Femur (tissue), 1 donor: Measurements from ENCODE around the gene CRACDL.

Experiments
- DNase-seq: peaks from one replicate; pipeline ENCODE4 v3.0.0-alpha.2; 2017

CRACDL gene

GRCh38 chr2:98935777-98936352, at the start of gene CRACDL:
CRACDL (minus strand) TSS chr2:98936225; CDS start chr2:98846800, 89,425 bp downstream.
- DNase-seq: no peak

GRCh38 chr2:98975611-98976010, 39.6 kb upstream of the CRACDL start:
- DNase-seq: no peak

GRCh38 chr2:98972582-98973167, 36.6 kb upstream of the CRACDL start:
- no peak for DNase-seq

- no peak for DNase-seq
These were observed 23.9 kb upstream of the CRACDL start for GRCh38 chr2:98959810-98960507.

- DNase-seq: no peak
These were observed 16.9 kb upstream of the CRACDL start for GRCh38 chr2:98952966-98953365.

- no peak for DNase-seq
These were observed 13.1 kb upstream of the CRACDL start for GRCh38 chr2:98948956-98949739.

- DNase-seq: no peak
These were observed 11.5 kb upstream of the CRACDL start for GRCh38 chr2:98947554-98947953.

GRCh38 chr2:98946855-98947254, 10.8 kb upstream of the CRACDL start:
- DNase-seq: no peak

GRCh38 chr2:98944775-98945174, 8.8 kb upstream of the CRACDL start:
- no peak for DNase-seq

- DNase-seq: no peak
These were observed 4.1 kb upstream of the CRACDL start for GRCh38 chr2:98940102-98940501.

GRCh38 chr2:98937906-98938305, 1.9 kb upstream of the CRACDL start:
- no peak for DNase-seq

GRCh38 chr2:98936353-98937351, 627 bp upstream of the CRACDL start:
- DNase-seq: no peak

- peak; percentile 68 for DNase-seq
These were observed 784 bp downstream of the CRACDL start for GRCh38 chr2:98935111-98935770.

GRCh38 chr2:98932778-98933343, 3.2 kb downstream of the CRACDL start:
- DNase-seq: no peak

- no peak for DNase-seq
These were observed 3.9 kb downstream of the CRACDL start for GRCh38 chr2:98932164-98932563.

GRCh38 chr2:98931596-98931995, 4.4 kb downstream of the CRACDL start:
- DNase-seq: no peak

GRCh38 chr2:98929920-98930319, 6.1 kb downstream of the CRACDL start:
- no peak for DNase-seq

- peak; percentile 5 for DNase-seq
These were observed 7.8 kb downstream of the CRACDL start for GRCh38 chr2:98928242-98928641.

GRCh38 chr2:98927027-98927426, 9.0 kb downstream of the CRACDL start:
- peak; percentile 15 for DNase-seq

- peak; percentile 4 for DNase-seq
These were observed 9.4 kb downstream of the CRACDL start for GRCh38 chr2:98926601-98927000.

GRCh38 chr2:98924910-98925309, 11.1 kb downstream of the CRACDL start:
- DNase-seq: no peak
